Liver (tissue), 9 donors: ENCODE data around the gene OTUD3. TPM values are rescaled to one million over a fixed set of nuclear protein-coding genes. Genes with fewer than 3 reads are reported as not detected.

Experiments
- DNase-seq: peaks from one replicate; pipeline ENCODE4 v3.0.0-alpha.2; 2017; ENCODE audit warnings: low spot score
- H3K27ac ChIP-seq, 2 donors: one replicate each; pipeline ENCODE4 v1.7.0; 2013; ENCODE audit warnings: inconsistent platforms in 2 of 2, low read length in 2 of 2, control low read depth in 1 of 2, low read depth in 1 of 2, mild to moderate bottlenecking in 1 of 2
- H3K27me3 ChIP-seq, 4 donors: one replicate each; pipeline versions ENCODE4 v1.6.1 to v1.7.0; 2013; ENCODE audit warnings: low read length in 3 of 4, inconsistent platforms in 1 of 4, mild to moderate bottlenecking in 1 of 4, moderate library complexity in 1 of 4; ENCODE audit not compliant: control insufficient read depth in 4 of 4, insufficient read depth in 4 of 4
- H3K36me3 ChIP-seq, 4 donors: one replicate each; pipeline versions ENCODE4 v1.6.1 to v1.7.0; 2013; ENCODE audit warnings: low read length in 3 of 4, mild to moderate bottlenecking in 3 of 4, low read depth in 1 of 4, moderate library complexity in 1 of 4; ENCODE audit not compliant: control insufficient read depth in 4 of 4, insufficient read depth in 3 of 4
- H3K4me1 ChIP-seq, 4 donors: one replicate each; pipeline versions ENCODE4 v1.6.1 to v1.7.0; 2013; ENCODE audit warnings: low read length in 3 of 4, mild to moderate bottlenecking in 3 of 4, moderate library complexity in 1 of 4; ENCODE audit not compliant: control insufficient read depth in 4 of 4, insufficient read depth in 4 of 4
- H3K4me3 ChIP-seq, 3 donors: one replicate each; pipeline versions ENCODE4 v1.6.1 to v1.7.0; 2013; ENCODE audit warnings: low read length in 3 of 3, control low read depth in 1 of 3, low read depth in 1 of 3, mild to moderate bottlenecking in 1 of 3
- H3K9ac ChIP-seq, 2 donors: one replicate each; pipeline ENCODE4 v1.7.0; 2013; ENCODE audit warnings: low read length in 2 of 2, mild to moderate bottlenecking in 2 of 2, moderate library complexity in 2 of 2, control low read depth in 1 of 2, low read depth in 1 of 2
- H3K9me3 ChIP-seq, 4 donors: one replicate each; pipeline versions ENCODE4 v1.6.1 to v1.7.0; 2013; ENCODE audit warnings: low read length in 3 of 4; ENCODE audit not compliant: control insufficient read depth in 4 of 4
- EGR1 ChIP-seq, 2 donors: IDR thresholded peaks; 2 replicates each; pipeline ENCODE4 v1.6.1; 2016 to 2018; ENCODE audit warnings: antibody characterized with exemption in 2 of 2, low read depth in 2 of 2
- GABPA ChIP-seq, 2 donors: IDR thresholded peaks in 1 of 2; conservative IDR thresholded peaks in 1 of 2; 2 replicates each; pipeline ENCODE4 v1.6.1; 2016; ENCODE audit warnings: antibody characterized with exemption in 2 of 2, mild to moderate bottlenecking in 1 of 2, moderate library complexity in 1 of 2
- HNF4A ChIP-seq, 2 donors: conservative IDR thresholded peaks; 2 replicates each; pipeline ENCODE4 v1.6.1; 2016; ENCODE audit warnings: antibody characterized with exemption in 2 of 2, mild to moderate bottlenecking in 2 of 2
- HNF4G ChIP-seq: IDR thresholded peaks from 2 replicates; pipeline ENCODE4 v1.6.1; 2016; ENCODE audit warnings: antibody characterized with exemption
- NR2F2 ChIP-seq: IDR thresholded peaks from 2 replicates; pipeline ENCODE4 v1.6.1; 2016; ENCODE audit warnings: antibody characterized with exemption
- RAD21 ChIP-seq, 2 donors: IDR thresholded peaks; 2 replicates each; pipeline ENCODE4 v1.6.1; 2016; ENCODE audit warnings: antibody characterized with exemption in 2 of 2, mild to moderate bottlenecking in 2 of 2
- RXRA ChIP-seq, 2 donors: IDR thresholded peaks; 2 replicates each; pipeline ENCODE4 v1.6.1; 2017 to 2018; ENCODE audit warnings: antibody characterized with exemption in 2 of 2, mild to moderate bottlenecking in 1 of 2
- SP1 ChIP-seq: IDR thresholded peaks from 2 replicates; pipeline ENCODE4 v1.6.1; 2018; ENCODE audit warnings: antibody characterized with exemption, mild to moderate bottlenecking
- TAF1 ChIP-seq: conservative IDR thresholded peaks from 2 replicates; pipeline ENCODE4 v1.6.1; 2016; ENCODE audit warnings: antibody characterized with exemption, mild to moderate bottlenecking
- YY1 ChIP-seq: IDR thresholded peaks from 2 replicates; pipeline ENCODE4 v1.6.1; 2016; ENCODE audit warnings: antibody characterized with exemption, mild to moderate bottlenecking
- WGBS: extraction: QIAGEN DNeasy Blood & Tissue Kit; methylation state at CpG from one replicate; pipeline ENCODE4 v1.1.7; 2013; 5-methylcytosine and 5-hydroxymethylcytosine counted together
- polyA plus RNA-seq, 2 donors: library from polyadenylated mRNA; stranded (reverse) in 1 of 2; unstranded in 1 of 2; fragments of 200-250 nt in 1 of 2; fragments of >200 nt in 1 of 2; fragmentation: Nextera tagmentation in 1 of 2; extraction: Ambion mirVana in 1 of 2; gene quantifications; one replicate each; pipeline versions ENCODE4 v1.2.1 to v1.2.3, GENCODE V29; 2013 to 2015
- total RNA-seq, 2 donors: library from RNA; depleted of rRNA; stranded (reverse); fragments of >200 nt; gene quantifications; one replicate each; pipeline ENCODE4 v1.2.3, GENCODE V29; 2014
- TF ChIP-seq, protein P1 (sequence below): IDR thresholded peaks from 2 replicates; pipeline ENCODE4 v1.6.1; 2016; ENCODE audit warnings: antibody characterized with exemption
- TF ChIP-seq, protein P2 (sequence below): IDR thresholded peaks from 2 replicates; pipeline ENCODE4 v1.6.1; 2016; ENCODE audit warnings: antibody characterized with exemption
- TF ChIP-seq, protein P3 (sequence below): fragments of 150-350 bp; IDR thresholded peaks from 2 replicates; pipeline ENCODE4 v1.5.1; 2017; ENCODE audit warnings: improper control_type of control experiment, low read depth, low read length; ENCODE audit not compliant: missing input control
- TF ChIP-seq, protein P4 (sequence below): IDR thresholded peaks from 2 replicates; pipeline ENCODE4 v1.6.1; 2016; ENCODE audit warnings: antibody characterized with exemption
- TF ChIP-seq, protein P5 (sequence below): IDR thresholded peaks from 2 replicates; pipeline ENCODE4 v1.6.1; 2016; ENCODE audit warnings: antibody characterized with exemption, mild to moderate bottlenecking
- donor health status: healthy.
- donor health status: healthy.
- donor health status: healthy.
- donor health status: healthy.
- donor health status: healthy.

OTUD3 gene
- total and polyA plus RNA-seq, 4 donors, result 0.36 to 4.0 (median 2.1) TPM

DNA sequence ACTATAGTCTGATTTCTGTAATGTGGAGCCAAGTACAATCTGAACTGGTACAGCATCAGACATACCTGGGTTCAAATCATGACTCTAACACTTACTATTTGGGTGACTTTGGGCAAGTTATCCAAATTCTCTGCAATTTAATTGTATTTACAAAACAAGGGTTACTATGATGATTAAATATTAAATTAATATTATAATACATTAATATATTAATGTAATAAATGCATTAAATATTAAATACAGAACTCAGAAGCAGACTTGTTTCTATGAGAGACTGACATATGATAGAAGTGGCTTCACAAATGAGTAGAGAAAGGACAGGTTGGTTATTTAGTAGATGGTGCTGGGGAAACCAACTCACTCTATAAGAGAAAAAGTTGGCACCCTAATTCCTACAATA is 27.3 kb upstream of the OTUD3 start (continued):
- TF ChIP-seq GABPA (IDR thresholded peaks at IDR 0.05 in 1 of 2, conservative IDR thresholded peaks at IDR 0.05 in 1 of 2) (no peak), SP1 (no peak), EGR1 (IDR thresholded peaks at IDR 0.05; ENCODE audit: low read depth in 2 of 2) (no peak), RAD21 (IDR thresholded peaks at IDR 0.05) (no peak), NR2F2 (no peak), YY1 (no peak), TAF1 (no peak)
- TF ChIP-seq, protein P1, sequence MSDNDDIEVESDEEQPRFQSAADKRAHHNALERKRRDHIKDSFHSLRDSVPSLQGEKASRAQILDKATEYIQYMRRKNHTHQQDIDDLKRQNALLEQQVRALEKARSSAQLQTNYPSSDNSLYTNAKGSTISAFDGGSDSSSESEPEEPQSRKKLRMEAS, result no peak
- TF ChIP-seq, protein P2, sequence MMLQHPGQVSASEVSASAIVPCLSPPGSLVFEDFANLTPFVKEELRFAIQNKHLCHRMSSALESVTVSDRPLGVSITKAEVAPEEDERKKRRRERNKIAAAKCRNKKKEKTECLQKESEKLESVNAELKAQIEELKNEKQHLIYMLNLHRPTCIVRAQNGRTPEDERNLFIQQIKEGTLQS, result no peak

DNA sequence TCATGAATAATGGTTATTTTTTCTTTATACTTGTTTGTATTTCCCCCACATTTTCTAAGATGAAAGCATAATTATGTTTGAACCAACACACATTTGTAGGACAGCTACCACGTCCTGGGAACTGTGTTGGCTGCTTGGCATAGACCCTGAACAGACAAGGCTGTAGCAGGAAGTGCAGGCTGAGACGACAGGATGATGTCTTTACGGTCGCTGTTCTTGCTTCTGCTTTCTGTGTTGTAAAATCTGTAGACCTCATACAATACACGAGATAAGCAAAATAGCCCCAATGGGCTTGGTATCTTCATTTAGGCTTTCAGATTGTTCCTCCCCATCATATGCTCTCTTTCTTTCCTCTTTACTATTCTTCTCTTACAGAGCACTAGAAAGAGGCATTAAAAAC is 23.3 kb upstream of the OTUD3 start:
- Histone ChIP-seq H3K36me3 (no peaks in the 10 kb centered on the region), H3K4me1 (no peaks in the 10 kb centered on the region), H3K27me3 (no peaks in the 10 kb centered on the region), H3K9ac (no peak overlapping the region), H3K27ac (no peak overlapping the region), H3K4me3 (no peak overlapping the region), H3K9me3 (peaks cover 0 to 8% (median 0%) of the 10 kb centered on the region in 4 donors)
- no peak for DNase-seq
- TF ChIP-seq RAD21 (IDR thresholded peaks at IDR 0.05) (no peak), SP1 (no peak), GABPA (IDR thresholded peaks at IDR 0.05 in 1 of 2, conservative IDR thresholded peaks at IDR 0.05 in 1 of 2) (no peak), HNF4A (conservative IDR thresholded peaks at IDR 0.05) (no peak), HNF4G (no peak), RXRA (IDR thresholded peaks at IDR 0.05) (no peak), NR2F2 (no peak)
- TF ChIP-seq, protein P1, result no peak
- TF ChIP-seq, protein P3, sequence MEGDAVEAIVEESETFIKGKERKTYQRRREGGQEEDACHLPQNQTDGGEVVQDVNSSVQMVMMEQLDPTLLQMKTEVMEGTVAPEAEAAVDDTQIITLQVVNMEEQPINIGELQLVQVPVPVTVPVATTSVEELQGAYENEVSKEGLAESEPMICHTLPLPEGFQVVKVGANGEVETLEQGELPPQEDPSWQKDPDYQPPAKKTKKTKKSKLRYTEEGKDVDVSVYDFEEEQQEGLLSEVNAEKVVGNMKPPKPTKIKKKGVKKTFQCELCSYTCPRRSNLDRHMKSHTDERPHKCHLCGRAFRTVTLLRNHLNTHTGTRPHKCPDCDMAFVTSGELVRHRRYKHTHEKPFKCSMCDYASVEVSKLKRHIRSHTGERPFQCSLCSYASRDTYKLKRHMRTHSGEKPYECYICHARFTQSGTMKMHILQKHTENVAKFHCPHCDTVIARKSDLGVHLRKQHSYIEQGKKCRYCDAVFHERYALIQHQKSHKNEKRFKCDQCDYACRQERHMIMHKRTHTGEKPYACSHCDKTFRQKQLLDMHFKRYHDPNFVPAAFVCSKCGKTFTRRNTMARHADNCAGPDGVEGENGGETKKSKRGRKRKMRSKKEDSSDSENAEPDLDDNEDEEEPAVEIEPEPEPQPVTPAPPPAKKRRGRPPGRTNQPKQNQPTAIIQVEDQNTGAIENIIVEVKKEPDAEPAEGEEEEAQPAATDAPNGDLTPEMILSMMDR, result no peak
- TF ChIP-seq, protein P4, sequence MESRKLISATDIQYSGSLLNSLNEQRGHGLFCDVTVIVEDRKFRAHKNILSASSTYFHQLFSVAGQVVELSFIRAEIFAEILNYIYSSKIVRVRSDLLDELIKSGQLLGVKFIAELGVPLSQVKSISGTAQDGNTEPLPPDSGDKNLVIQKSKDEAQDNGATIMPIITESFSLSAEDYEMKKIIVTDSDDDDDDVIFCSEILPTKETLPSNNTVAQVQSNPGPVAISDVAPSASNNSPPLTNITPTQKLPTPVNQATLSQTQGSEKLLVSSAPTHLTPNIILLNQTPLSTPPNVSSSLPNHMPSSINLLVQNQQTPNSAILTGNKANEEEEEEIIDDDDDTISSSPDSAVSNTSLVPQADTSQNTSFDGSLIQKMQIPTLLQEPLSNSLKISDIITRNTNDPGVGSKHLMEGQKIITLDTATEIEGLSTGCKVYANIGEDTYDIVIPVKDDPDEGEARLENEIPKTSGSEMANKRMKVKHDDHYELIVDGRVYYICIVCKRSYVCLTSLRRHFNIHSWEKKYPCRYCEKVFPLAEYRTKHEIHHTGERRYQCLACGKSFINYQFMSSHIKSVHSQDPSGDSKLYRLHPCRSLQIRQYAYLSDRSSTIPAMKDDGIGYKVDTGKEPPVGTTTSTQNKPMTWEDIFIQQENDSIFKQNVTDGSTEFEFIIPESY, result no peak
- TF ChIP-seq, protein P5, sequence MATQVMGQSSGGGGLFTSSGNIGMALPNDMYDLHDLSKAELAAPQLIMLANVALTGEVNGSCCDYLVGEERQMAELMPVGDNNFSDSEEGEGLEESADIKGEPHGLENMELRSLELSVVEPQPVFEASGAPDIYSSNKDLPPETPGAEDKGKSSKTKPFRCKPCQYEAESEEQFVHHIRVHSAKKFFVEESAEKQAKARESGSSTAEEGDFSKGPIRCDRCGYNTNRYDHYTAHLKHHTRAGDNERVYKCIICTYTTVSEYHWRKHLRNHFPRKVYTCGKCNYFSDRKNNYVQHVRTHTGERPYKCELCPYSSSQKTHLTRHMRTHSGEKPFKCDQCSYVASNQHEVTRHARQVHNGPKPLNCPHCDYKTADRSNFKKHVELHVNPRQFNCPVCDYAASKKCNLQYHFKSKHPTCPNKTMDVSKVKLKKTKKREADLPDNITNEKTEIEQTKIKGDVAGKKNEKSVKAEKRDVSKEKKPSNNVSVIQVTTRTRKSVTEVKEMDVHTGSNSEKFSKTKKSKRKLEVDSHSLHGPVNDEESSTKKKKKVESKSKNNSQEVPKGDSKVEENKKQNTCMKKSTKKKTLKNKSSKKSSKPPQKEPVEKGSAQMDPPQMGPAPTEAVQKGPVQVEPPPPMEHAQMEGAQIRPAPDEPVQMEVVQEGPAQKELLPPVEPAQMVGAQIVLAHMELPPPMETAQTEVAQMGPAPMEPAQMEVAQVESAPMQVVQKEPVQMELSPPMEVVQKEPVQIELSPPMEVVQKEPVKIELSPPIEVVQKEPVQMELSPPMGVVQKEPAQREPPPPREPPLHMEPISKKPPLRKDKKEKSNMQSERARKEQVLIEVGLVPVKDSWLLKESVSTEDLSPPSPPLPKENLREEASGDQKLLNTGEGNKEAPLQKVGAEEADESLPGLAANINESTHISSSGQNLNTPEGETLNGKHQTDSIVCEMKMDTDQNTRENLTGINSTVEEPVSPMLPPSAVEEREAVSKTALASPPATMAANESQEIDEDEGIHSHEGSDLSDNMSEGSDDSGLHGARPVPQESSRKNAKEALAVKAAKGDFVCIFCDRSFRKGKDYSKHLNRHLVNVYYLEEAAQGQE, result no peak
- WGBS, result 21% methylated on average over 5 of the region's 5 CpGs
